Sigmoid colon (tissue), 7 donors: ENCODE results near the gene BLTP1. TPM values are rescaled to one million over a fixed set of nuclear protein-coding genes. Genes with fewer than 3 reads are reported as not detected.

Experiments
- DNase-seq: peaks from one replicate; pipeline ENCODE4 v3.0.0-alpha.2; 2019
- H3K27ac ChIP-seq, 4 donors: fragments of 200-600 bp; sonication (generic); one replicate each; pipeline ENCODE4 v1.5.1; 2016 to 2019; ENCODE audit warnings: mild to moderate bottlenecking in 1 of 4
- H3K27me3 ChIP-seq, 3 donors: fragments of 200-600 bp; sonication (generic); one replicate each; pipeline ENCODE4 v1.5.1; 2019; ENCODE audit warnings: mild to moderate bottlenecking in 1 of 3
- H3K36me3 ChIP-seq, 4 donors: fragments of 200-600 bp; sonication (generic); one replicate each; pipeline ENCODE4 v1.5.1; 2016 to 2019
- H3K4me1 ChIP-seq, 4 donors: fragments of 200-600 bp; sonication (generic); one replicate each; pipeline ENCODE4 v1.5.1; 2017 to 2019
- H3K4me3 ChIP-seq, 4 donors: fragments of 200-600 bp; sonication (generic); one replicate each; pipeline ENCODE4 v1.5.1; 2017 to 2019; ENCODE audit warnings: mild to moderate bottlenecking in 2 of 4, moderate library complexity in 1 of 4
- H3K9me3 ChIP-seq, 4 donors: fragments of 200-600 bp in 3 of 4; sonication (generic) in 3 of 4; one replicate each; pipeline versions ENCODE4 v1.5.1 to v1.6.1; 2013 to 2019
- EP300 ChIP-seq, 4 donors: sonication (generic); formaldehyde crosslinking; IDR thresholded peaks; one replicate each; pipeline ENCODE4 v1.6.1; 2017; ENCODE audit warnings: antibody characterized with exemption in 4 of 4
- POLR2A ChIP-seq, 2 donors: fragments of 450-650 bp; IDR thresholded peaks; one replicate each; pipeline ENCODE4 v1.6.1; 2016; ENCODE audit warnings: antibody characterized with exemption in 2 of 2, mild to moderate bottlenecking in 2 of 2, moderate library complexity in 2 of 2
- POLR2AphosphoS5 ChIP-seq, 4 donors: sonication (generic); formaldehyde crosslinking; IDR thresholded peaks; one replicate each; pipeline ENCODE4 v1.6.1; 2017; ENCODE audit warnings: antibody characterized with exemption in 4 of 4
- WGBS, 2 donors: extraction: QIAGEN DNeasy Blood & Tissue Kit; methylation state at CpG; one replicate each; pipeline ENCODE4 v1.1.7; 2013; 5-methylcytosine and 5-hydroxymethylcytosine counted together
- intact Hi-C: fragments of 100-400 bp; cut with DNase I; formaldehyde crosslinking; loops from one replicate; pipeline ENCODE4 v1.15.1; 2023
- polyA plus RNA-seq, 3 donors: library from polyadenylated mRNA; stranded (reverse); fragments of 200-250 nt; gene quantifications; one replicate each; pipeline ENCODE4 v1.2.3, GENCODE V29; 2013
- total RNA-seq, 4 donors: library from RNA; depleted of rRNA; stranded (reverse); fragments of >200 nt; gene quantifications; one replicate each; pipeline ENCODE4 v1.1.0, GENCODE V29; 2016
- TF ChIP-seq, protein P1 (sequence below), 4 experiments: fragments of 450-650 bp in 3 of 4; fragments of 200-600 bp in 1 of 4; IDR thresholded peaks; one replicate each; pipeline ENCODE4 v1.5.1; 2016 to 2019; ENCODE audit warnings: antibody characterized with exemption in 4 of 4, mild to moderate bottlenecking in 3 of 4, moderate library complexity in 2 of 4
- donor health status: healthy with polysubstance abuse.
- donor health status: Bipolar disorder and iron deficiency.
- donor health status: healthy.

The BLTP1 gene
- total and polyA plus RNA-seq, 7 donors, result 4.4 to 120 (median 75.8) TPM

DNA sequence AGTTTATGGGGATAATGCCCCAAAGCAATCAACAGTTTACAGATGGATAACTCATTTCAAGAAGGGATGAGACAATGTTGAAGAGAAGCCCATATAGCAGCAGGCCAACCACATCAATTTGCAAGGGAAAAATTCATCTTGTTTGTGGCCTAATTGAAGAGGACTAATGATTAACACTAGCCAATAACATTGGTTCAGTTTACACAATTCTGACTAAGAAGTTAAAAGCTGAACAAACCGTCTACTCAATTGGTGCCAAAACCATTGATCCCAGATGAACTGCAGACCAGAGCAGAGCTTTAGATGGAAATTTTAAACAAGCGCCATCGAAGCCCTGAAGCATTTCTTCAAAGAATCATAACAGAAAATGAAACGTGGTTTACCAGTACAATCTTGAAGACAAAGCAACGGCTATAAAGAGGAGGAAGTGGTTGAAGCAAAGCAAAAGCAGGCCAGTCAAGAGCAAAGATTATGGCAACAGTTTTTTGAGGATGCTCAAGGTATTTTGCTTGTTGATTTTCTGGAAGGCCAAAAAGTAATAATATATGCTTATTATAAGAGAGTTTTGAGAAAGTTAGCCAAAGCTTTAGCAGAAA, 20.5 kb upstream of the BLTP1 start:
- no peaks in the 10 kb centered on the region for H3K9me3 ChIP-seq
- no peaks in the 10 kb centered on the region for H3K27me3 ChIP-seq
- WGBS, 2 donors, result 56 to 65% methylated on average over 5 of the region's 5 CpGs
- H3K4me3 ChIP-seq, result no peak overlapping the region
- no peaks in the 10 kb centered on the region for H3K36me3 ChIP-seq
- H3K4me1 ChIP-seq, result no peaks in the 10 kb centered on the region
- H3K27ac ChIP-seq, result no peak overlapping the region
- no peak for TF ChIP-seq EP300 (IDR thresholded peaks at IDR 0.05)
- DNase-seq, result no peak
- intact Hi-C loops, result no loop called here

GRCh38 chr4:122132891-122133290, 19.2 kb upstream of the BLTP1 start:
- no peak overlapping the region for H3K27ac ChIP-seq
- H3K9me3 ChIP-seq, result no peaks in the 10 kb centered on the region
- no peaks in the 10 kb centered on the region for H3K36me3 ChIP-seq
- 81 to 88% methylated on average over 3 of the region's 3 CpGs for WGBS, 2 donors
- intact Hi-C loops, result no loop called here
- H3K27me3 ChIP-seq, result no peaks in the 10 kb centered on the region
- no peak overlapping the region for H3K4me3 ChIP-seq
- no peak for DNase-seq
- TF ChIP-seq EP300 (IDR thresholded peaks at IDR 0.05) (no peak), POLR2A (IDR thresholded peaks at IDR 0.05) (no peak), POLR2AphosphoS5 (IDR thresholded peaks at IDR 0.05) (no peak)
- TF ChIP-seq, protein P1, sequence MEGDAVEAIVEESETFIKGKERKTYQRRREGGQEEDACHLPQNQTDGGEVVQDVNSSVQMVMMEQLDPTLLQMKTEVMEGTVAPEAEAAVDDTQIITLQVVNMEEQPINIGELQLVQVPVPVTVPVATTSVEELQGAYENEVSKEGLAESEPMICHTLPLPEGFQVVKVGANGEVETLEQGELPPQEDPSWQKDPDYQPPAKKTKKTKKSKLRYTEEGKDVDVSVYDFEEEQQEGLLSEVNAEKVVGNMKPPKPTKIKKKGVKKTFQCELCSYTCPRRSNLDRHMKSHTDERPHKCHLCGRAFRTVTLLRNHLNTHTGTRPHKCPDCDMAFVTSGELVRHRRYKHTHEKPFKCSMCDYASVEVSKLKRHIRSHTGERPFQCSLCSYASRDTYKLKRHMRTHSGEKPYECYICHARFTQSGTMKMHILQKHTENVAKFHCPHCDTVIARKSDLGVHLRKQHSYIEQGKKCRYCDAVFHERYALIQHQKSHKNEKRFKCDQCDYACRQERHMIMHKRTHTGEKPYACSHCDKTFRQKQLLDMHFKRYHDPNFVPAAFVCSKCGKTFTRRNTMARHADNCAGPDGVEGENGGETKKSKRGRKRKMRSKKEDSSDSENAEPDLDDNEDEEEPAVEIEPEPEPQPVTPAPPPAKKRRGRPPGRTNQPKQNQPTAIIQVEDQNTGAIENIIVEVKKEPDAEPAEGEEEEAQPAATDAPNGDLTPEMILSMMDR (IDR thresholded peaks at IDR 0.05), result no peak
- no peaks in the 10 kb centered on the region for H3K4me1 ChIP-seq

DNA sequence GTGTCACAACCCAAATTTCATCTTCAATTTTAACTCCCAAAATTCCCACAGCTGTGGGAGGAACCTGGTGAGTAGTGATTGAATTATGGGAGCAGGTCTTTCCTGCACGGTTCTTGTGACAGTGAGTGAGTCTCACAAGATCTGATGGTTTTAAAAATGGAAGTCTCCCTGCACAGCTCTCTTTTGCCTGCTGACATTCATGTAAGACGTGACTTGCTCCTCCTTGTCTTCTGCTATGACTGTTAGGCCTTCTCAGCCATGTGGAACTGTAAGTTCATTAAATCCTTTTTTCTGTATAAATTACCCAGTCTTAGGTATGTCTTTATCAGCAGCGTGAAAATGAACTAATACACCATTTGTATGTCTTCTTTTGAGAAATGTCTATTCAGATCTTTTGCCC, 13.0 kb upstream of the BLTP1 start:
- Histone ChIP-seq H3K36me3 (no peaks in the 10 kb centered on the region), H3K27me3 (no peaks in the 10 kb centered on the region), H3K27ac (no peak overlapping the region), H3K4me3 (no peak overlapping the region), H3K4me1 (no peaks in the 10 kb centered on the region), H3K9me3 (peaks cover 0 to 3% (median 0%) of the 10 kb centered on the region in 4 donors)
- WGBS, 2 donors, result 84 to 91% methylated on average over 3 of the region's 3 CpGs
- DNase-seq, result no peak
- no peak for TF ChIP-seq EP300 (IDR thresholded peaks at IDR 0.05)
- TF ChIP-seq POLR2A (IDR thresholded peaks at IDR 0.05), result no peak
- TF ChIP-seq, protein P1 (IDR thresholded peaks at IDR 0.05), result no peak
- no peak for TF ChIP-seq POLR2AphosphoS5 (IDR thresholded peaks at IDR 0.05)
- intact Hi-C loops, result no loop called here

GRCh38 chr4:122140834-122141233, 11.3 kb upstream of the BLTP1 start:
- H3K27me3 ChIP-seq, result no peaks in the 10 kb centered on the region
- peaks cover 0 to 3% (median 0%) of the 10 kb centered on the region in 4 donors for H3K9me3 ChIP-seq
- no peak overlapping the region for H3K27ac ChIP-seq
- intact Hi-C loops, result no loop called here
- no peak for DNase-seq
- no peak overlapping the region for H3K4me3 ChIP-seq
- no peaks in the 10 kb centered on the region for H3K4me1 ChIP-seq
- whole genome bisulfite sequencing, 2 donors, result 90 to 91% methylated on average over 5 of the region's 5 CpGs
- H3K36me3 ChIP-seq, result no peaks in the 10 kb centered on the region
- TF ChIP-seq, protein P1 (IDR thresholded peaks at IDR 0.05), result no peak
- no peak for TF ChIP-seq EP300 (IDR thresholded peaks at IDR 0.05)
- TF ChIP-seq POLR2A (IDR thresholded peaks at IDR 0.05), result no peak
- TF ChIP-seq POLR2AphosphoS5 (IDR thresholded peaks at IDR 0.05), result no peak

GRCh38 chr4:122142687-122143086, 9.4 kb upstream of the BLTP1 start:
- H3K27me3 ChIP-seq, result no peaks in the 10 kb centered on the region
- H3K4me1 ChIP-seq, result no peaks in the 10 kb centered on the region
- H3K36me3 ChIP-seq, result no peaks in the 10 kb centered on the region
- intact Hi-C loops, result no loop called here
- 91 to 94% methylated on average over 1 of the region's 1 CpG for WGBS, 2 donors
- no peak overlapping the region for H3K4me3 ChIP-seq
- no peak overlapping the region for H3K27ac ChIP-seq
- no peak for DNase-seq
- peaks cover 0 to 3% (median 0%) of the 10 kb centered on the region in 4 donors for H3K9me3 ChIP-seq
- TF ChIP-seq, protein P1 (IDR thresholded peaks at IDR 0.05), result no peak
- TF ChIP-seq POLR2A (IDR thresholded peaks at IDR 0.05) (no peak), EP300 (IDR thresholded peaks at IDR 0.05) (no peak), POLR2AphosphoS5 (IDR thresholded peaks at IDR 0.05) (no peak)
